Ammon's horn (tissue), 1 donor: ENCODE data around the gene SMARCA2.

Experiments
- DNase-seq: peaks from one replicate; pipeline ENCODE4 v3.0.0-alpha.2; 2016; ENCODE audit warnings: low spot score

Gene SMARCA2

DNA sequence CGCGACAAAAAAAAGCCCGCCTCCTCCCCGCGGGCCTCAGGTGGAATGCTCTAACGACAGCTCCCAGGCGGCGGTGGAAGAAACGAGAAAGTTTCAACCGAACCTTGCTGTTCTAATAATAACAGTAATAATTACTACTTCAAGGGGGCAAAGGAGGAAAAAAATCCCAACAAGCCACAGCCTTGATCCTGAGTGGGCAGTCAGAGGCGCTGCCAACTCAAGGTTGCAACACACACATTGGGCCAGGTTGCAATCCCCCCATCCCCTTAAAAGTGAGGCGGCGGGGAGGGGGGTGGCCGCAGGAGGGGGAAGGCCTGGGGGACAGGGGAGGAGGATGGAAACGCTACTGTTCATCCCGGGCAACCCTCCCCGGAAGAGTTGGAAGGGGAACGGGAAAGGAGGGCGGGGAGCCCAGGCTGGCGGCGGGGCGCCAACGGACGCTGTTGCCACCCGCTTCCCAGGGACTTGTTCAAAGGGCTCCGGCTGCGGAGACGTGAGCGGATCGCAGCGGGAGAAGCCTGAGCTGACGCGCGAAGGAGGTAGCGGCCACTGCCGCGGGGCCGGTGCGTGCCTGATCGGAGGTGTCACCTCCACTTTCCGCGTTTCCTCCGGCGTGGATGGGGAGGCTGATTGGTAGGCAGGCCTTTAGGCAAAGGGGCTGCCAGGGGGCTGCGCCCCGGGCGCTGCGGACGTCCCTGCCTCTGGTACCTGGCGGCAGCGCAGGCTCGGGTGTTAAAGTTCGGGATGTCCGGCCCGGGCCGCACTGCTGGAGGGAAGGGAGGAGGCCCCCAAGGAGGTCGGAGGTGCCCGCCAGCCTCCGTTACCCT lies 647 bp downstream of the SMARCA2 start:
- peak; percentile 72 for DNase-seq

DNA sequence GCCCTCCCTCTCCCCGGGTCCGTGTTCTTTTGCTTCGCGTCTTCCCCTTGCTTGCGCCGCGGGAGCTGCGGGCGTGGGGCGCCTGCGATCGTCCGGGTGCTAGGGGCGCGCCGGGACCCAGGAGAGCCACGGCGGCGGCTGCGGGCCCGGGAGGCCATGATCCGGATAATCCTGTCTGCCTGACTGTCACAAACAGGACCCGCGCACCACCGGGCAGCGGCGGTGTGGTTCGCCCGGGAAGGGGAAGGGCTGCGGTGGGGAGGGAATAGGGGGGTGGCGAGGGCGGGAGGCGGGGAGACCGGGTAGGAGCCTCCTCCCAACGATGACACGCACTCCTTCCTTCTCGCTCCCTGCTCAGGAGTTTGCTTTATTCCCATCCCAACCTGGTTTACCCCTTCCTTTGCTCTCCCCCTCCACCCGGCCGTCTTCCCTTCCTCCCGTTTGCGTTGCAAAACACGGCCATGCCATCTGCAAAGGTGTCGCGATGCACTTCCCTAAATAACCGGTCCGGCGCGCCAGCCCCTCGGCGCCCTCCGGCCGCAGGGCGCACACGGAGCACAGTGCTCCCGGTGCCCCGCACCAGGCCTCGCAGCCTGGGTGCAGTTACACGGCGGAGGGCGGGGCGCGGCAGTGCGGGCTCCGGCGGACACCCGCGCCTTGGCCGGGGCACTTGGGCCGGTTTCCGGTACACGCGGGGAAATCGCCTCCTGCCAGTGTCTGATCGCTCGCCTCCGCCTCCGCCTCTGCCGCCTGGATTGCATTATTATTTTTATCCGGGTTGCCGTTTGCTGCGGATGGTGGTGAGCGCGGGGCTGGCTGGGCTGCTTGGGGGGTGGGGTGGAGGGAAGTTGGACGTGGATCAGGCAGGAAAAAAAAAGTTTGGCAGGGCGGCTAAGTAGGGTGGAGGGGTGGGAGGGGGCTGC lies 1.5 kb downstream of the SMARCA2 start:
- peak; percentile 90 for DNase-seq

DNA sequence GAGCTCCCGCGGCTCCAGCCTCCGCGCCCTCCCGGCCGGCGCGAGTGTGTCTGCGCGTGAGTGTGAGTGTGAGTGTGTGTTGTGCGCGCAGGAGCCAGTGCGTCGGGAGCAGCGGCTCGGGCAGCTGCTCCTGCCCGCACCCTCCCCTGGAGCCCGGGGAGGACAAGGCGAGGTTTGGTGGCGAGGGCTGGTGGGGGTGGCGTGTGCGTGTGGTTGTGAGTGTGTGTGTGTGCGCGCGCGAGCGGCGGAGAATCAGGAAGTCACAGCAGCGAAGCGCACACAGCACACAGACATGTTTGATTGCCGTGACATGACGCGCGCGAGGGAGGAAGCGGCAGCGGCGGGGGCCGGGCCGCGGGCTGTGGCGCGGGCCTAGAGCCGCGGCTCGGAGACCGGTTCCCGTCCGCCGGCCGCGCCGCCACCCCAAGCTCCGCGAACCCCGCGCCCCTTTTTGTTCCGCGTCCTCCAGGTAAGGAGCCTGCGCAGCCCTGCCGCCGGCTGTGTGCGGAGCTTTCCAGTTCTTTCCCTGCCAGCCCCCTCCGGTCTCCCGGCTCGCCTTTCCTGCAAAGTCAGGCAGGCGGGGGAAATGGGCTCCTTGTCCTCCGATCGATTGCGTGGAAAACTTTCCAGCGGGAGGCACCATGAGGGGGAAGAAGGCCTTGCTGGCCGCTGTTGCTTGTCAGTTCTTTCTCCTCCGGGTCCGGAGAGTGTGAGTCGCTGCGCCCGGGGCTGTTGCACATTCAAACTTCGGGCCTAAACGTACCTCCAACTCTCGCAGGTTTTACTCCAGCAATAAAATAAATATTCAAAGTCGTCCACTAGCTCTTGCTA lies 2.4 kb downstream of the SMARCA2 start:
- peak; percentile 92 for DNase-seq

DNA sequence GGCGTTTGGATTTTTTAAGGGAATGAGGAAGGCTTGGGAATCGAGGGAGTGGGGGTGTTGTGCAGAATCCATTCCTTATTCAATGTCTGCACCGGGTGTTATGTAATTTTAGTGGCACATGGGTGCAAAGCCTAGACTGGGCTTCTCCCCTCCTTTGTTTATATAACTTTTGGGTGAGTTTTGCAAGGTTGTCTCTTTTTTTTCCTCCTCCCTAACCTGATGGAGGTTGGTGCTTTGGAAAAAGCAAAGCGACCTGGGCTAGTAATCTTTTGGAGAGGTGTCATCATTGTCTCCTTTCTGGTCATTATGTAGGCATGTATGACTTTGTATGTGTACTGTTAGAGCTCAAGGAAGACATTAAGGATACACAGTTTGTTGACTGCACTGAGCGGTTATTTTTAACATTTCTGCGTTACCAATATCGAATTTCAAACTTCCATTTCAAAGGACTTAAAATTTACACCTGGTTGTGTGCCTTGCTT lies 3.1 kb downstream of the SMARCA2 start:
- peak; percentile 38 for DNase-seq

DNA sequence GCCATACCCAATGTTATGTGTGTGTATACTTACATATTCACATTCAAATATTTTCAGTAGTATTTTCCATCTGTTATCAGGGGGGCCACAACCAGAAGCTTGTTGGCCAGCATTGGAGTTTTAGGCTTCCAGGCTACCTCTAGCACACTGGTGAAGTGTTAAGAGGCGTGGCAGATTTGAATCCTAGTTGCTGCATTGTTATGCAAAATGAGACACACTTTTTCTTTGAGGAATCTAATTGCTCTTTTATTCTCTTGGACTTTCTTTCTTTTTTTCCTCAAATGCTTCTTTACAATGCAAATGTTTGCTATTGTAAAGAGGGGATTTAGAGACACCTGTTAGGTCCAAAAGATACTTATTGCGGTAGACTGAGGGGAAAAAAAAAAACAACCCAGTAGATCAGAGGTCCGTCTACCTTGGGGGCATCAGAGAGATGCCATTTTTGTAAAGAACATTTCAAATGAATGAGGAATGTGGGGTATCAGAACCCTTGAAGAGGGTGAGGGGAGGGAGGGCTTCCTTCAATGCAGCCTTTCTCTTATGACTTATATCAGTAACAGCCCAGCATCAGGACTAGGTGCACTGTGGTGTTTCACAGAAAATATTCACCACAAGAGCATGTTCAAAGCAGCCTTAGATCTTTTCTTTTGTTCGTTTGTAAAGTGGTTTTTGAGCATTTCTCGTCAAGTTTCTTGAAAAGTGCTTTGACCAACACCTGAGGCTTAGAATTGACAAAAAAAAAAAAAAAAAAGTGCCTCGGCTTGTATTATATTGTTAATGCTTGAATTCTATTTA lies 3.8 kb downstream of the SMARCA2 start:
- no peak for DNase-seq

DNA sequence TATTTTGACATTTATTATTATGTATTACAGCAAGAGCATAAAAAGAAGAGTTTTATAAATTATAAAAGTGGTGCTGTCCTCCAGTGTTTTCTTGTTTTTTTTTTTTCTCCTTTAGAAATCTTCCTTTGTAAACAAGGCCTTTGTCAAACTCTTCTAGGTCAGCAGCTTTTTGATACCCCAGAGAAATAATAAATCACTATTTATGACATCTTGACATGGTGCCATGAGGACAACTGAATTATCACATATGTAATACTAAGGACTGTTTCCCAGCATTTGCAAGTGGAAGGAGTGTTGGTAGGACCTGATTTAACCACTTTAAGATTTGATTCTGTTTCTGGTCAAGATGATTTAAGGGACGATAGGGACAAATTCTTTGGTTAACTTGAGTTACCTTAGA lies 4.6 kb downstream of the SMARCA2 start:
- DNase-seq = no peak

DNA sequence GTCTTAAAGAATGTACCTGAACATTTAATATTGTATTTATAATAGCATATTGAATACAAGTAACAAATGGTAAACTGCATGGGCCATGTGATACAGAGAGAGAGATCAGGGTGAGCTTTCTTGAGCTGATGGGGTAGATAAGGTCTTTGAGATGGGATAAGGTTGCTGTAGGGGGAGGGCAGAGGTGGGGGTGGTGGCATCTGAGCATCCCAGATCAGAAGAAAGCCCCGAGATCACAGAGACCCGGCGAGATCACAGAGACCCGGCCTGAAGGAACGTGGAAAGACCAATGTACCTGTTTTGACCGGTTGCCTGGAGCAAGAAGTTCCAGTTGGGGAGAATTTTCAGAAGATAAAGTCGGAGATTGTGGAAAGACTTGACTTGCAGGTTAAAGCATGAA lies 6.6 kb downstream of the SMARCA2 start:
- no peak for DNase-seq

DNA sequence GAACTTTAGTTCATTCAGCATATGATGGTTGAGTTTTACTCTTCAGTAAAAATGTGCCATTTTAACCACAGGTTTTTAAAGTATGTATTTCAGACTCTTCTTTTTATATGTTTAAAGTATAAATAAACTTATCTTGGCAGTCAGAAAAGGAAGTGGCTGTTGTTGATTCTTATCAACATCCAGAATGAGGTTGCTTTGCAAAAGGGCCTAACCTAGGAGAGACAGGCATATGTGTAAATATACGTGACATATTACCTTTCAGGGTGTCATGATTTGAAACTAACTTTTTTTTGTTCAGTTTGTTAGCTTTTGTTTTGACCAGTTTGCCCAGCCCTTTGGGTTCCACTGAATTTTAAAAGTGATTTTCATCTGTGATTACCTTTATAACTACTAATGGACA lies 7.4 kb downstream of the SMARCA2 start:
- DNase-seq = no peak

DNA sequence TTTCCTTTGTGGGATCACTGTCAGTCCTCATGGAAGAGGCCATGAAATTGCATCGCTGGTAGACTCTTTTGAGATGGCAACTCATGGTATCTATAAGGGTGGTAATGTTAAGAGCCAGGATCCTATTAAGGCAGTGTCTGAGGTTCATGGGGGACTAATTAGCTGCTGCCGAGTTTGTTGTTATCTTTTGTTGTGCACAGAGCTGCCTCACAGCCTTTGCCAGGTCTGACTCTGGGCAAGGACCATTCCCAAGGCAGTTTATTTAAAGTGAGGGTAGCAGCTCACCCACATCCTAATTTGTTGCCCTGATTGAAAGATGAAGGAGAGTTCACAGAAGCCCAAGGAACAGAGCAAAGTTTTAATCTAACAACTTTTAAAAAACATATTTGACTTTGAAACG lies 7.9 kb downstream of the SMARCA2 start:
- DNase-seq = peak; percentile 28

DNA sequence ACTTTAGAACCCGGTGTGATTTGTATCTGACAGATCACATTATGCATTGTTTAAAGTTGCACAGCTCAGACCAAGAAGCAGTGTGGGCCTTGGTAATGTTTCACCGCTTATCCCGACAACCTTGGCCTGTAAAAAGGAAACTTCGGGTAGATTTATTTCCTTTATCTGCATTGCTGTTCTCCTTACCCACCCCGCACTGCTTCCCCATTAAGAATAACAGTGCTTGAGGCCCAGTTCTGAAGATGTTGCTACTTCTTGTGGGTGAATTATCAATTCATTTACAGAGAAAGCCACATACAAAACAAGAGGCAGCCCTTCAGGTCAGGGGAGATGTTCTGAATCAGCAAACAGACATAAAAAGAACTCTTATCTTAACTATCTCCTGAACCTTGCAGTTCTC lies 8.4 kb downstream of the SMARCA2 start:
- DNase-seq = no peak

DNA sequence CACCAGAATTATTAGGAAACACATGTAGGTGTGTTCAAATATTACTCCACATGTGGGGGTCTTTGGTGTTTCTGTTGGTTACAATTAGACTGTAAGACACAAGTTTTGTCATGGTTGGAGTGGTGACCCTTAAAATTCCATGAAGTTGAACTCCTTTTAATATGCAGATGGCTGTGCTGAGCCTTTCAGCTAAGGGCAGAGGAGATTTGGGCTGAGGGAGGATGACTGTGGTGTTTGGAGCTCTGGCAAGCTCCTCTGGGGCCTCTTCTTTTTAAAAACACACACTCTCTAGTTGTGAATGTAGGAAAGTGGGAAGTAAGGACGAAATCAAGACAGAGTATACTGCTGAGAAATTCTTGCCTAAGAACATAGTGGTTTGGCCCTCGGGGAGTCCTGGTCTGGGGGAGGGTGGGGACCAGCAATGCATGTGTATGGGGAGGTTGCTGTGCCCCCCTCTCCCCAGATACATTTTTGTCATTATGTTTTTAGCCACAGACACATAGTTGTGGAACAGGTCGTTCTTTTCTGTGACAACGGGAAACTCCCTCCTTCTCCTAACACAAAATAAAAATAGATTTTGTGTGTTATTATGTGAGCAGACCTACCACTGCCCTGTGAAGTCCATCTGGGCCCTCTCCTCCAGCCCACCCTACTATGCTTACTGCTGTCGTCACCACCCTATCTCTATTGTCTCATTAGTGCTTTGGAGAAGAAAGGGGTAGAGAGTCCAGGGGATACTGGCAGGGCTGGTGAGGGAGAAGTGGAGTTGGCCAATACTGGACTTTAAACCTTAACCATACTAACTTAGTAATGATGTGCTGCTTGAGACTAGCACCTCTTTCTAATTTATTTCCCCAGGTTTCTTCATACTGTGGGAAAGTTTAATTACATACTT lies 10.0 kb downstream of the SMARCA2 start:
- DNase-seq = no peak

DNA sequence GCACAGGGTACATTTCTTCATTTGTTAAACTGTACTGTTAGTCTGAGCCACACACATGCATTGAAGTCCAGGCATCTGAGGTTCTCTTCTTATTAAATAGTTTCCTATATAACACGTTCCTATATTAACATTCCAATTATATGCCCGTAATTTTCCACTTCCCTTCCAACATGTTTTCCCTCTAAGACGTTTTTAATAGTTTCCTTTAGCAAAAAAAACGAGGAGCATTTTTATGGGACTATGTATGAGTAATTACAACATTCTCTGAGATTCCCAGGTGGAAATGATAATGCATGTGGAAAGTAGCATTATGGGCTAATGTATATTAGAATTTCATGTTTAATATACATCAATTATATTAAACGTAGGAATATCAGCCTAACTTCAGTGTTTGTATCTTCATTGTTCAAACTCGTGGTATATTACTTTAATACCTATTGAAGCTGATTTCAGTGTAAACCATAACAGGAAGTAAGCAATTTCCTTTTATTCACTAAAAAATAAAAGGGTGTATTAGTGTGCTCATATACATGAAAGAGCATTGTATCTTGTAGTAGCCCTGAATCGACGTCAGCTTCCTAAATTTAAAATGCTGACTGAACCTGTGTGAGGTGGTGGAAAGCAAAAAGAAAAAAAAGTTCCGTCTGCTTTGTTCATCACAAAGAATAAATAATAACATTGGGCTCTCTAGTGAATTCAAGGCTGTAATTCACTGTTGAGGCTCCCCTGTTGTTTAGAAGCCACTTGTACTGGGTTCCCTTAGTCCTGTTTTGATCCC lies 11.3 kb downstream of the SMARCA2 start:
- DNase-seq = no peak

DNA sequence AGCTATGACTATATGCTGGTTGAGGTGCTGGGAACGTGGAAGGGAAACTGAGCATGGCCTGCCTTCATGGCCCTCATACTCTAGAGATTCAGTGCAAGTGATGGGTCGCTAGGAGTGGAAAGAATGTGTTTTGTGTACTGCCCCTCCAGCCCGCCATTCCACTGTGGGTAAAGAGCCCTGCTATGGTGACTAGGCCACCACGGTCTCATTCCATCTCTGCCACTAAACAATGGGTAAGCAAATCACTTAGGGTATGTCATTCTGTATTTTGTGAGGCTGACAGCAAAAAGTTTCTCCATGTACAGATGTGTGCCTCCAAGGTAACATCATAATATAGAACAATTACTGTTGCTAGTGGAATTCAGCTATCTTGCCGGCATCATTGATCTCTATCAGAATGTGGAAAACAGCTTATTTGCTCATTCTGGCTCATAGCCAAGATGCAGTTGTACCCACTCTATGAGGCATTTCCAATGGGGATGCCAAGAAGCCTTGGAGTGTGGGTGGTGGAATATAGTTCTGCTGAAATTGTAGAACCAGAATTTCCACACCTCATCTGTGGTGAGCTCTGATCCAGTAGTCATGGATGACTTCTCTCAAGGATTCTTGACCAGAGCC lies 12.5 kb downstream of the SMARCA2 start:
- peak; percentile 30 for DNase-seq

DNA sequence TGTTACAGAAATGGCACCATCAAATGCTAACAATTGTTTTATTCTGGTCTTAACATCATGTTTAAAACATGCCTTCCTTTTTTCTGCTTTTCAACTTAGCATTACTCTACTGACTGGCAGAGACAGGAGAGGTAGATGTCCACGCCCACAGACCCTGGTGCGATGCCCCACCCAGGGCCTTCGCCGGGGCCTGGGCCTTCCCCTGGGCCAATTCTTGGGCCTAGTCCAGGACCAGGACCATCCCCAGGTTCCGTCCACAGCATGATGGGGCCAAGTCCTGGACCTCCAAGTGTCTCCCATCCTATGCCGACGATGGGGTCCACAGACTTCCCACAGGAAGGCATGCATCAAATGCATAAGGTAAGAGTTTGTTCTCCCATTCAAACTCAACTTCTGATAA lies 13.7 kb downstream of the SMARCA2 start:
- no peak for DNase-seq

DNA sequence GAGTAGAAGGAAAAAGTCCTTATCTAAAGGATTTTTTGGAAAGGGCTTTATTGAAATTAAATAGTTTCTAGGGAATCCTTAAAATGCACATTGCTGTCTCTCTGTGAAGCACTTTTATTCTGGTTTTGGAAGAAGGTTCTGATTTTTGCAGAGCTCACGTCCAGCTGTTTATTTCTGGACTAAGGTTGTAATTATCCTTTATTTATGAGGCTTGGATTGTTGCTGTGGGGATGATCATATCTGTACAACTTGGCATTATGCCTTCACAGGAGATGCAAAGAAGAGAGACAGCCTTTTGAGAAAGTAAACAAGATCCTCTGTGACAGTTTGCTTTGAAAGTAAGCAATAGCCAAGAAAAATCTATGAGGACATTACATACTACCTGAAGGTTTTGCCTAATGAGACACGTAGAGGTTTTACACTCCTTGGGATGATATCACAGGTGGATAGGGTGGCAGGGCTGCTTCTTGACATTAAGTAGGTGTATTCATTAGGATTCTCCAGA lies 14.6 kb downstream of the SMARCA2 start:
- DNase-seq = no peak

DNA sequence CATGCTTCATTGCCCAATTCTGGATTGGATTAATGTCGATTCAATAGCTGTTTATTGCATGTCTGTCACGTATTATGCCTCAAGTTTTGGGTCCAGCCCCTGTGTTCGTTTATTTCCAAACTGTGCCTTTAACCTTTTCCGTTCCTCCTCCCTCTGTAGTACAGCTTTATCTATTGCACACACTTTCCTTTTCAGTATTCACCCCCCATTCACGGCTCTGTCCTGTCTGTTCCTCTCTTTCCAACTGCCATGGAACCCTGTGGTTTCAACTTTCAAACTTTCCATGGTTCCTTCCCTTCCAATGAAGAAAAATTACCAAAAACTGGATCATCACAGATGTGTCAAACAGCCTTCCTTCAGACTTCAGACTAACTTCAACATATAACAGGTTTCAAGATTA lies 17.1 kb downstream of the SMARCA2 start:
- DNase-seq = no peak

DNA sequence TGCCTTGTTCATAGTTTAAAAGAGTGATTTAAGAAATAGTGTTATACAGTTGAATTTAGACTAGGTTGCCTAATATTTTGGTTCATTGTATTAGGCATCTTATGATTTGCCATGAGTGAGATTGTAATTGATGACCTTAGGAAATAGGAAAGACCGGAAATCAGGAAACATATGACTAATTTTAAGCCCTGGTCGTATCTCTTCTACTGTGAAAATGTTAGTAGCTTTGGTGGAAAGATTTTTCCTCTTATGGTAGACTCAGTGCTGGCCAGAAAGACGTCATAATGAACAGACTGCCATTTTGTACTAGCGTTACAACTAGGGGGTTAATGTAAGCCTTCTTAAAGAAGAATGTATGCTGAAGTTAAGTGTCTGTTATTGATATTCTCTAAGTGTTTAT lies 21.7 kb downstream of the SMARCA2 start:
- no peak for DNase-seq

DNA sequence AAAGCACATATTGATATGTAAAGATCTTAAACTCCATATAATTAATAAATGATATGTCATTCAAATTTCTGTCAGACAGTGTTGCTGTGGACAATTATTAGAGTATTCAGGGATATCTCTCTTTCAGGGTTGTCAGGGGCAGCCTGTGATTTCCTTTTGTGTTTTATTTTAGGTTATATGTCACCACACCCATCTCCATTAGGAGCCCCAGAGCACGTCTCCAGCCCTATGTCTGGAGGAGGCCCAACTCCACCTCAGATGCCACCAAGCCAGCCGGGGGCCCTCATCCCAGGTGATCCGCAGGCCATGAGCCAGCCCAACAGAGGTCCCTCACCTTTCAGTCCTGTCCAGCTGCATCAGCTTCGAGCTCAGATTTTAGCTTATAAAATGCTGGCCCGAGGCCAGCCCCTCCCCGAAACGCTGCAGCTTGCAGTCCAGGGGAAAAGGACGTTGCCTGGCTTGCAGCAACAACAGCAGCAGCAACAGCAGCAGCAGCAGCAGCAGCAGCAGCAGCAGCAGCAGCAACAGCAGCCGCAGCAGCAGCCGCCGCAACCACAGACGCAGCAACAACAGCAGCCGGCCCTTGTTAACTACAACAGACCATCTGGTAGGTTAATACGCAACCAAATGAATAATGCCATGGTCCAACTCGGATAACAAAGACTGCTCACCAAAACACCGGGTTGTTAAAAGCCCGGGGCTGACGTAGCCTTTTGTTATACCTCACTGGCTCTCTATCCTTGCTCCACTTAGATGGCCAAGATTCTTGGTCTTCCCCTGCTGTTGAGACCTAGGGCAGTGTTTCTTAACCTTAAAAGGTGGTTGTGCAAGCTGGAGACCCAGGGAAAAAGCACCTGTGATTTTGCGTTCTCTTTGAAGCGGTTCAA lies 24.4 kb downstream of the SMARCA2 start:
- no peak for DNase-seq
